Esophagus muscularis mucosa (tissue), 4 donors: ENCODE results near the gene TMEM144. TPM values are rescaled to one million over a fixed set of nuclear protein-coding genes. Genes with fewer than 3 reads are reported as not detected.
"Not testable (repeated sequence)": the region's sequence is repeated elsewhere in the genome, so short reads cannot be mapped to it uniquely, and the experiment has no call there.

Experiments used
- DNase-seq: peaks from one replicate; pipeline ENCODE4 v3.0.0-alpha.2; 2017; ENCODE audit errors: extremely low spot score
- H3K27ac ChIP-seq, 4 donors: fragments of 200-600 bp; sonication (generic); replicated peaks in 1 of 4; 1 replicate in 3 of 4; 2 replicates in 1 of 4; pipeline ENCODE4 v1.5.1; 2016 to 2019; ENCODE audit warnings: mild to moderate bottlenecking in 1 of 4
- H3K27me3 ChIP-seq, 4 donors: fragments of 200-600 bp; sonication (generic); one replicate each; pipeline versions ENCODE4 v1.5.1 to v1.6.0; 2016 to 2019
- H3K36me3 ChIP-seq, 4 donors: fragments of 200-600 bp; sonication (generic); one replicate each; pipeline ENCODE4 v1.5.1; 2016 to 2019
- H3K4me1 ChIP-seq, 4 donors: fragments of 200-600 bp; sonication (generic); one replicate each; pipeline ENCODE4 v1.5.1; 2016 to 2019
- H3K4me3 ChIP-seq, 4 donors: fragments of 200-600 bp; sonication (generic); 1 replicate in 2 of 4; 2 replicates in 2 of 4; pipeline ENCODE4 v1.5.1; 2016 to 2019; ENCODE audit warnings: mild to moderate bottlenecking in 4 of 4, moderate library complexity in 1 of 4
- H3K9me3 ChIP-seq, 4 donors: fragments of 200-600 bp; sonication (generic); 1 replicate in 3 of 4; 2 replicates in 1 of 4; pipeline ENCODE4 v1.5.1; 2016 to 2019
- EP300 ChIP-seq: sonication (generic); formaldehyde crosslinking; IDR thresholded peaks from one replicate; pipeline ENCODE4 v1.6.1; 2017; ENCODE audit warnings: antibody characterized with exemption
- POLR2A ChIP-seq: fragments of 450-650 bp; IDR thresholded peaks from one replicate; pipeline ENCODE4 v1.6.1; 2017; ENCODE audit warnings: antibody characterized with exemption, moderate library complexity, mild to moderate bottlenecking, low read depth
- POLR2AphosphoS5 ChIP-seq, 2 donors: sonication (generic); formaldehyde crosslinking; IDR thresholded peaks; one replicate each; pipeline ENCODE4 v1.6.1; 2017; ENCODE audit warnings: antibody characterized with exemption in 2 of 2
- WGBS: methylation state at CpG from one replicate; pipeline ENCODE4 v1.1.5; 2018; 5-methylcytosine and 5-hydroxymethylcytosine counted together
- intact Hi-C: fragments of 100-400 bp; cut with DNase I; formaldehyde crosslinking; loops from one replicate; pipeline ENCODE4 v1.15.1; 2023
- total RNA-seq, 4 donors: library from RNA; depleted of rRNA; stranded (reverse); fragments of >200 nt; gene quantifications; one replicate each; pipeline versions ENCODE4 v1.1.0 to v1.2.1, GENCODE V29; 2016
- TF ChIP-seq, protein P1 (sequence below), 3 experiments: fragments of 200-600 bp in 2 of 3; fragments of 450-650 bp in 1 of 3; sonication (generic) in 2 of 3; IDR thresholded peaks; one replicate each; pipeline ENCODE4 v1.5.1; 2017 to 2019; ENCODE audit warnings: antibody characterized with exemption in 3 of 3, mild to moderate bottlenecking in 2 of 3, moderate library complexity in 1 of 3

Gene TMEM144
- total RNA-seq, 4 donors from 2014 or later: 1.3 to 3.3 (median 2.7) TPM

DNA sequence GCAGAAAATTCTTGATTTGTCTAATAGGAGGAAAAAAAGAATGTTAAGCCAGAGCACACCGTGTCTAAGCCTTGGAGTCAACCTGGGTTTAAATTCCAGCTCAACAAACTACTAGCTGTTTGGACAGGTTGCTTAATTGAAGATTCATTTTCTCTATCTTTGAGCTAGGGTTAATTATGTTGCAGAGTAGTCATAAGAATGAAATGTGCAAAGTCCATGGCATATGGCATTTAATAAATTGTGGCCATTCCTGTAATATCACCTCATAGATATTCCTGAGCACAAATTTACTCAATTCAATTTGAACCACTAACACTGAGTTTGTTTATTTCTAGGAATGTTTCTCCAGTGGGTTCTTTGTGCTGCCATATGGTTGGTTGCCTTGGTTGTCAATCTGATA lies 4.6 kb downstream of the TMEM144 start:
- peaks cover 0 to 4% (median 0%) of the 10 kb centered on the region in 4 donors for H3K36me3 ChIP-seq
- peaks cover 8 to 13% (median 10%) of the 10 kb centered on the region in 4 donors for H3K4me1 ChIP-seq
- intact Hi-C loops: no loop called here
- DNase-seq: no peak
- no peak overlapping the region for H3K4me3 ChIP-seq
- TF ChIP-seq, protein P1, sequence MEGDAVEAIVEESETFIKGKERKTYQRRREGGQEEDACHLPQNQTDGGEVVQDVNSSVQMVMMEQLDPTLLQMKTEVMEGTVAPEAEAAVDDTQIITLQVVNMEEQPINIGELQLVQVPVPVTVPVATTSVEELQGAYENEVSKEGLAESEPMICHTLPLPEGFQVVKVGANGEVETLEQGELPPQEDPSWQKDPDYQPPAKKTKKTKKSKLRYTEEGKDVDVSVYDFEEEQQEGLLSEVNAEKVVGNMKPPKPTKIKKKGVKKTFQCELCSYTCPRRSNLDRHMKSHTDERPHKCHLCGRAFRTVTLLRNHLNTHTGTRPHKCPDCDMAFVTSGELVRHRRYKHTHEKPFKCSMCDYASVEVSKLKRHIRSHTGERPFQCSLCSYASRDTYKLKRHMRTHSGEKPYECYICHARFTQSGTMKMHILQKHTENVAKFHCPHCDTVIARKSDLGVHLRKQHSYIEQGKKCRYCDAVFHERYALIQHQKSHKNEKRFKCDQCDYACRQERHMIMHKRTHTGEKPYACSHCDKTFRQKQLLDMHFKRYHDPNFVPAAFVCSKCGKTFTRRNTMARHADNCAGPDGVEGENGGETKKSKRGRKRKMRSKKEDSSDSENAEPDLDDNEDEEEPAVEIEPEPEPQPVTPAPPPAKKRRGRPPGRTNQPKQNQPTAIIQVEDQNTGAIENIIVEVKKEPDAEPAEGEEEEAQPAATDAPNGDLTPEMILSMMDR (IDR thresholded peaks at IDR 0.05): no peak
- TF ChIP-seq EP300: no peak
- no peak for TF ChIP-seq POLR2AphosphoS5 (IDR thresholded peaks at IDR 0.05)
- TF ChIP-seq POLR2A: no peak
- no peak overlapping the region for H3K27ac ChIP-seq
- 73% methylated on average over 1 of the region's 1 CpG for WGBS
- H3K27me3 ChIP-seq: no peaks in the 10 kb centered on the region
- H3K9me3 ChIP-seq: no peaks in the 10 kb centered on the region

DNA sequence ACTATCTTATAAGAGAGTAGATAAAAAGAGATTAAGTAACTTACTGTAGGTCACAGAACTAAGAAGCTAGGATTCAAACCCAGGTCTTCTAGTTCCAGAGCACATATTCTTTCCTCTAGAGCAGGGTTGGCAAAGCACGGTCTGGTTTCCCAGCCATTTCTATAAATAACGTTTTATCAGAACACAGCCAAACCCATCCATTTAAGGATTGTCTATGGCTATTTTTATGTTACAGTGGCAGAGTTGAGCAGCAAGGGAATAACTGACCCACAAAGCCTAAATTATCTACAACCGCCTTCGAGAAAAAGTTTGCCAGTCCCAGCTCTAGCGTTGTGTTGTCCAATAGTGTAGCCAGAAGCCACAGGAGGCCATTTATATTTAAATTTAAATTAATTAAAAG lies 7.5 kb downstream of the TMEM144 start:
- no peak for DNase-seq
- WGBS: 72% methylated on average over 5 of the region's 5 CpGs
- no peak overlapping the region for H3K4me3 ChIP-seq
- TF ChIP-seq POLR2A (no peak), EP300 (no peak), POLR2AphosphoS5 (IDR thresholded peaks at IDR 0.05) (no peak)
- TF ChIP-seq, protein P1 (IDR thresholded peaks at IDR 0.05): no peak
- peaks cover 0 to 5% (median 2%) of the 10 kb centered on the region in 4 donors for H3K4me1 ChIP-seq
- H3K27ac ChIP-seq: no peak overlapping the region
- peaks cover 0 to 10% (median 0%) of the 10 kb centered on the region in 4 donors for H3K36me3 ChIP-seq
- no peaks in the 10 kb centered on the region for H3K9me3 ChIP-seq
- intact Hi-C loops: no loop called here
- no peaks in the 10 kb centered on the region for H3K27me3 ChIP-seq

DNA sequence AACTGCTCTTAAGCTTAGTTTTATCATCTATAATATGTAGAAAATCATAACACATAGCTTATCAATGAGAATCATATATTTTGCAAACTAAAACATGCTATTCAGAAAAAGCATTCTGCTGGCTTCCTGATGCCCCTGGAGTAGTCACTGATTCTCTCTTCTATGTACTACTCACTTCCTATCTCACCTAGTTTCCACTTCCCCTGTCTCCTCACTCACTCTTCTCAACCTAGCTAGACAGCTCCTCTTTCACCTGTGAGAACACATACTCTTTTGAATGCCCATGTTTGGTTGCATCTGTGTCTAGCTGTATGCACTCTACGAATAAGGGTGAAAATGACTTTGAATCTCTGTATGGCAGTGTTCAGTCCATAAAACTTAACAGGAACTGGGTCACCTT lies 9.3 kb downstream of the TMEM144 start:
- WGBS: 86% methylated on average over 1 of the region's 1 CpG
- intact Hi-C loops: no loop called here
- peaks cover 0 to 5% (median 2%) of the 10 kb centered on the region in 4 donors for H3K4me1 ChIP-seq
- H3K27ac ChIP-seq: no peak overlapping the region
- no peaks in the 10 kb centered on the region for H3K27me3 ChIP-seq
- TF ChIP-seq, protein P1 (IDR thresholded peaks at IDR 0.05): no peak
- TF ChIP-seq EP300: no peak
- TF ChIP-seq POLR2AphosphoS5 (IDR thresholded peaks at IDR 0.05): no peak
- no peak for TF ChIP-seq POLR2A
- peaks cover 0 to 17% (median 0%) of the 10 kb centered on the region in 4 donors for H3K36me3 ChIP-seq
- no peak for DNase-seq
- H3K4me3 ChIP-seq: no peak overlapping the region
- no peaks in the 10 kb centered on the region for H3K9me3 ChIP-seq

DNA sequence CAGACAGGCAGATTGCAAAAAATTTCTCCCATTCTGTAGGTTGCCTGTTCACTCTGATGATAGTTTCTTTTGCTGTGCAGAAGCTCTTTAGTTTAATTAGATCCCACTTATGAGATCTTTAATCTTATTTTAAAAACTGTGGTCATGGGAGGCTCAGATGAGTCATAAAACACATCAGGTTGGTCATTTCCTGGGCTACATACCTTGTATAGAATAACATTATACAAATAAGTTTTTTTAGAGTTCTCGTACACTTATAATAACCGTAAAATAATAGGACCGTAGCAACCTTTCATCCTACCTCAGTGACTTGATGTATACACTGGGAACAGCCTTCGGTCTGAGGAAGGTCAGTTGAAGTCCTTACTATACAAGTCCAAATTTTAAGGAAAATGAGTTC lies 14.0 kb downstream of the TMEM144 start:
- peaks cover 0 to 35% (median 2%) of the 10 kb centered on the region in 4 donors for H3K36me3 ChIP-seq
- H3K27ac ChIP-seq, intact Hi-C loops, H3K4me1 ChIP-seq, H3K27me3 ChIP-seq, DNase-seq, H3K9me3 ChIP-seq, H3K4me3 ChIP-seq: not testable (repeated sequence)
- 98% methylated on average over 4 of the region's 4 CpGs for WGBS

DNA sequence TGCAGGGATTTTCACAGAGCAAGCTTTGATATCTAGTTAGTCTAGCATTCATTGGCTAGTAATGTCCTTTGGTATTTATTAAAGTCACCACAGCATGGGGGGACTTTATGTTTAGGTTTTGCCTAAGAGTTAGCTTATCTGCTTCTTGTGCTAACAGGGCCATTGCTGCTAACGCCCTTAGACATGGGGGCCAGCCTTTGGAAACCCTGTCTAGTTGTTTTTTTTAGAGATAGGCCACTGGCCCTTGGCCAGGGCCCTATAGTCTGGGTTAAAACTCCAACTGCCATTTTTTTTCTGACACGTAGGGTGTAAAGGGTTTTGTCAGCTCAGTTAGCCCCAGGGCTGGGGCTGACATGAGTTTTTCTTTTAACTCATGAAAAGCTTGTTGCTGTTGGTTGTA lies 14.7 kb downstream of the TMEM144 start:
- H3K4me1 ChIP-seq, H3K27ac ChIP-seq, H3K4me3 ChIP-seq, DNase-seq, H3K9me3 ChIP-seq, H3K27me3 ChIP-seq, intact Hi-C loops: not testable (repeated sequence)
- 93% methylated on average over 2 of the region's 2 CpGs for WGBS
- peaks cover 0 to 38% (median 2%) of the 10 kb centered on the region in 4 donors for H3K36me3 ChIP-seq

DNA sequence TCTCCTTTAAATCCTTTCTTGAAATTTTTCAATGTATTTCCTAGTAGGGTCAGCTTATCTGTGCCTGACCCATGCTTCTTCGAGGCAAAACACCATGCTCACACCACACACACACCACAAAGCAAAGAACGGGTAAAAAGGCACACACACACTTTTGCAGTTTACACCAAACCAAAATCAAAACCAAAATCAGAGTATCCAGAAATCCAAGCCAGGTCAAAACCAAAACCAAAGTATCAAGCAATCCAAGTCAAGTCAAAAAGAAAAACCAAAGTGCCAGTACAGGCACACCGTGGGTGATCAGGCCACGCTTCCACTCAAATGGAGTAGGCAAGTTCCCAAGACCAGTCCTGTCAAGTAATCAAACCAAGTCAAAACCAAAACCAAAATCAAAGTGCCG lies 17.6 kb downstream of the TMEM144 start:
- H3K27me3 ChIP-seq, intact Hi-C loops, DNase-seq, H3K27ac ChIP-seq, H3K4me1 ChIP-seq, H3K9me3 ChIP-seq, H3K4me3 ChIP-seq: not testable (repeated sequence)
- WGBS: 94% methylated on average over 5 of the region's 5 CpGs
- peaks cover 0 to 41% (median 2%) of the 10 kb centered on the region in 4 donors for H3K36me3 ChIP-seq

DNA sequence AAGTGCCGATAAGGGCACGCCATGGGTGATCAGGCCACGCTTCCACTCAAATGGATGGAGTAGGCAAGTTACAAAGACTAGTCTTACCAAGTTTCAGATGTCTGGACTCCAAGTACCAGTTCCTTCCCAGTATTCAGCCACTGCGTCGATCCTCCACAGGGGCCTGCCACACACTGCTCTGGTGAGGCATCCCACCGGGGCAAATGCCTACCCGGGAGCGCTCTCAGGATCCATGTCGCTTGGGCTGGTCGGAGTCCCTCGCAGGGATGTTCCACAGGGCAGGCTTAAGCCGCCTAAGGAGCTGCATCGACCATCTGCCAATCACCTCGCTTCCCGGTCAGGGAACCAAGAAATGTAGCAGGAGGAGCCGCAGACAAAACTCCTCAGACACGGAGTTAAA lies 18.1 kb downstream of the TMEM144 start:
- H3K36me3 ChIP-seq: peaks cover 0 to 36% (median 2%) of the 10 kb centered on the region in 4 donors
- H3K4me3 ChIP-seq, DNase-seq, H3K9me3 ChIP-seq, intact Hi-C loops, H3K27me3 ChIP-seq, H3K27ac ChIP-seq, H3K4me1 ChIP-seq: not testable (repeated sequence)
- WGBS: 95% methylated on average over 17 of the region's 17 CpGs
